SK-N-SH treated with all-trans-retinoic acid at 6 μM for 48 hours (cell line): Measurements from ENCODE around the gene PI16.

Source experiments
- ATAC-seq: fragments of 200-7000 bp; cut with Tn5 transposase; 3 replicates; pipeline ENCODE4 v1.9.1; 2020; ENCODE audit warnings: mild to moderate bottlenecking, moderate library complexity
- ARNTL ChIP-seq: fragments of 450-650 bp; formaldehyde crosslinking; IDR thresholded peaks from 2 replicates; pipeline ENCODE4 v1.5.0; 2020; ENCODE audit warnings: low read depth, mild to moderate bottlenecking, moderate library complexity, borderline replicate concordance
- CSDC2 ChIP-seq: fragments of 250-450 bp; sonication (Bioruptor Pico); IDR thresholded peaks from 2 replicates; pipeline ENCODE4 v1.5.0; 2020; ENCODE audit warnings: mild to moderate bottlenecking, moderate library complexity
- ESRRG ChIP-seq: fragments of 250-450 bp; sonication (Bioruptor Pico); IDR thresholded peaks from 2 replicates; pipeline ENCODE4 v1.6.1; 2021; ENCODE audit warnings: mild to moderate bottlenecking
- ISL1 ChIP-seq: fragments of 250-450 bp; sonication (Bioruptor Pico); IDR thresholded peaks from 2 replicates; pipeline ENCODE4 v2.1.2; 2022; ENCODE audit warnings: mild to moderate bottlenecking, moderate library complexity
- OSR1 ChIP-seq: fragments of 250-450 bp; sonication (Bioruptor Pico); IDR thresholded peaks from 2 replicates; pipeline ENCODE4 v1.8.0; 2022; ENCODE audit warnings: moderate library complexity, mild to moderate bottlenecking, inconsistent platforms
- PPARA ChIP-seq: fragments of 250-450 bp; sonication (Bioruptor Pico); IDR thresholded peaks from 2 replicates; pipeline ENCODE4 v1.5.0; 2020; ENCODE audit warnings: mild to moderate bottlenecking, borderline replicate concordance
- RARB ChIP-seq: fragments of 250-450 bp; sonication (Bioruptor Pico); IDR thresholded peaks from 2 replicates; pipeline ENCODE4 v1.8.0; 2021; ENCODE audit warnings: mild to moderate bottlenecking, moderate library complexity
- SNAI2 ChIP-seq: fragments of 250-450 bp; sonication (Bioruptor Pico); IDR thresholded peaks from 2 replicates; pipeline ENCODE4 v1.5.0; 2020; ENCODE audit warnings: mild to moderate bottlenecking, moderate library complexity
- TCF4 ChIP-seq: fragments of 250-450 bp; sonication (Bioruptor Pico); IDR thresholded peaks from 2 replicates; pipeline ENCODE4 v1.8.0; 2021; ENCODE audit warnings: mild to moderate bottlenecking, moderate library complexity, borderline replicate concordance
- ZC3H10 ChIP-seq: fragments of 250-450 bp; sonication (Bioruptor Pico); IDR thresholded peaks from 2 replicates; pipeline ENCODE4 v1.5.1; 2021; ENCODE audit warnings: mild to moderate bottlenecking, moderate library complexity
- ZFP3 ChIP-seq: fragments of 250-450 bp; sonication (Bioruptor Pico); IDR thresholded peaks from 2 replicates; pipeline ENCODE4 v1.5.0; 2020; ENCODE audit warnings: mild to moderate bottlenecking, moderate library complexity
- ZFP30 ChIP-seq: fragments of 450-650 bp; formaldehyde crosslinking; IDR thresholded peaks from 2 replicates; pipeline ENCODE4 v1.5.0; 2022; ENCODE audit warnings: mild to moderate bottlenecking, moderate library complexity
- ZNF565 ChIP-seq: fragments of 450-650 bp; formaldehyde crosslinking; conservative IDR thresholded peaks from 2 replicates; pipeline ENCODE4 v1.5.0; 2020; ENCODE audit warnings: low read depth, mild to moderate bottlenecking, moderate library complexity
- ZNF8 ChIP-seq: fragments of 450-650 bp; formaldehyde crosslinking; IDR thresholded peaks from 2 replicates; pipeline ENCODE4 v1.5.0; 2020; ENCODE audit warnings: mild to moderate bottlenecking, moderate library complexity
- TF ChIP-seq, protein P1 (sequence below): fragments of 250-450 bp; sonication (Bioruptor Pico); IDR thresholded peaks from 2 replicates; pipeline ENCODE4 v1.5.0; 2020; ENCODE audit warnings: mild to moderate bottlenecking, moderate library complexity
- TF ChIP-seq, protein P2 (sequence below): fragments of 250-450 bp; sonication (Bioruptor Pico); IDR thresholded peaks from 2 replicates; pipeline ENCODE4 v1.8.0; 2020; ENCODE audit warnings: mild to moderate bottlenecking, moderate library complexity, borderline replicate concordance
- TF ChIP-seq, protein P3 (sequence below): fragments of 250-450 bp; sonication (Bioruptor Pico); IDR thresholded peaks from 2 replicates; pipeline ENCODE4 v1.8.0; 2021; ENCODE audit warnings: low read depth, mild to moderate bottlenecking, moderate library complexity, borderline replicate concordance
- TF ChIP-seq, protein P4 (sequence below): fragments of 250-450 bp; sonication (Bioruptor Pico); IDR thresholded peaks from 2 replicates; pipeline ENCODE4 v1.5.1; 2021; ENCODE audit warnings: mild to moderate bottlenecking, moderate library complexity

The PI16 gene

DNA sequence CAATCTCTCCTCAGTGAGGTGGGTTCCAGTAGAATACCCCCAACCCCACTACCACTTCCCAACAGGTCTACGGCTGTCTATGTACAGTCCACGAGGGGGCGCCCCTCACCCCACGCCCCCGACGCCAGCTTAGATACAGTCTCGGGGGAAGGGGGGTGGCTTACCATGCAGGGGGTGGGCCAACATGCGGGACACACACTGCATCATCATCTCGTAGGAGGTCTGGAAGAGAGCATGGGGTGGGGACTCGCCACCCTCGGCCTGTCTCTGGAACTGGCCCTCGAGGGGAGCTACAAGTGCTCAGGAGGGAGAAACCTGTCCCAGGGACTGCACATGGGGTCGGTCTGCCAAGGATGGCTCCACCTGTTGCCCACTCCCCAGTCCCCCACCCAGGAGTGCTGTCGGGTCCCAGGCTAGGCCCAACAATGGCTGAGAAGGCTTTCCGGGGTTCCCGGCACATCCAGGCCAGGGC, 23.0 kb downstream of the PI16 start:
- peak; percentile 30; the same call in 1 of the 3 replicates for ATAC-seq

DNA sequence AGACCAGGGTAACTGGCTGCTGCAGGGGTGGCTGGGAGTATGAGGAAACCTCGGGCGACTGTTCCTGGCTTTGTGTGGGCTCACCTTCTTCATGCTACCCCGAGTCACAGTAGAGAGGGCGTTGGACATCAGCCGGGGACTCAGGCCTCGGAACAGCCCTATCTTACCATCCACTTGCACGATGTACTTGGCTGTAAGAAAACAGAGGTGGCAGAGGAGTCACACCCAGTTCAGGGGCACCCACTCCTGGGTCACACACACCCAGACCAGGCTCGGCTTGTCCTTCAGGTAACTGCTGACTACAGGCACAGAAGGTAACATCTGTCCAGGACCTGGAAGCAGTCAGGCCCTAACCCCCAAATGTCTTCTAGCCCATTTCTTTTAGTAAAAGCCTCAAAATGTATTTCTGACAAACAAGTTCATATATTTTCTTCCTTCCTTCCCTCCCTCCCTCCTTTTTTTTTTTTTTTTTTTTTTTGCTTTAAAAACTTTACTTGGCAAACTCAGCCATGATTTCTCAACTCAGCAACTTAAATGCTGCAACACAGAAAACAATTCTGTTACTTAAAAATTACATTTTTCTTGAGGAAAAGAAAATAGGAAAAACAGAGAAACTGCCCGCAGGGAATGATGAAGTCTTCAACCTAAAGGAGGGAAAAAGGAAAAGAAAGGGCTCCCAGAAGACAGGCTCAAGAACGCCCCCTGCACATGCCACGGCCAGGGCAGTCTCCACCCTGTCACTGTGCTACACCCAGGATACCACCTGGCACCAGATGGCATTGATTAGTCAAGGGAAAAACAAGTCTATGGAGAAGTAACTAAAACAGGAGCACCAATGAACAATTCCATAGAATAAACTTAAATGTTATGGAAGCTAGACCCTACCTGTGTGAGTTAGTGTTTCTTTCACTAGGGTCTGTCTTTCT, 24.1 kb downstream of the PI16 start:
- TF ChIP-seq ESRRG (CRISPR knock-in tag) = no peak
- no peak for TF ChIP-seq ZFP30 (CRISPR knock-in tag)
- no peak for TF ChIP-seq ISL1 (CRISPR knock-in tag)
- TF ChIP-seq ZC3H10 (CRISPR knock-in tag) = no peak
- TF ChIP-seq OSR1 = no peak
- TF ChIP-seq PPARA = no peak
- TF ChIP-seq, protein P1, sequence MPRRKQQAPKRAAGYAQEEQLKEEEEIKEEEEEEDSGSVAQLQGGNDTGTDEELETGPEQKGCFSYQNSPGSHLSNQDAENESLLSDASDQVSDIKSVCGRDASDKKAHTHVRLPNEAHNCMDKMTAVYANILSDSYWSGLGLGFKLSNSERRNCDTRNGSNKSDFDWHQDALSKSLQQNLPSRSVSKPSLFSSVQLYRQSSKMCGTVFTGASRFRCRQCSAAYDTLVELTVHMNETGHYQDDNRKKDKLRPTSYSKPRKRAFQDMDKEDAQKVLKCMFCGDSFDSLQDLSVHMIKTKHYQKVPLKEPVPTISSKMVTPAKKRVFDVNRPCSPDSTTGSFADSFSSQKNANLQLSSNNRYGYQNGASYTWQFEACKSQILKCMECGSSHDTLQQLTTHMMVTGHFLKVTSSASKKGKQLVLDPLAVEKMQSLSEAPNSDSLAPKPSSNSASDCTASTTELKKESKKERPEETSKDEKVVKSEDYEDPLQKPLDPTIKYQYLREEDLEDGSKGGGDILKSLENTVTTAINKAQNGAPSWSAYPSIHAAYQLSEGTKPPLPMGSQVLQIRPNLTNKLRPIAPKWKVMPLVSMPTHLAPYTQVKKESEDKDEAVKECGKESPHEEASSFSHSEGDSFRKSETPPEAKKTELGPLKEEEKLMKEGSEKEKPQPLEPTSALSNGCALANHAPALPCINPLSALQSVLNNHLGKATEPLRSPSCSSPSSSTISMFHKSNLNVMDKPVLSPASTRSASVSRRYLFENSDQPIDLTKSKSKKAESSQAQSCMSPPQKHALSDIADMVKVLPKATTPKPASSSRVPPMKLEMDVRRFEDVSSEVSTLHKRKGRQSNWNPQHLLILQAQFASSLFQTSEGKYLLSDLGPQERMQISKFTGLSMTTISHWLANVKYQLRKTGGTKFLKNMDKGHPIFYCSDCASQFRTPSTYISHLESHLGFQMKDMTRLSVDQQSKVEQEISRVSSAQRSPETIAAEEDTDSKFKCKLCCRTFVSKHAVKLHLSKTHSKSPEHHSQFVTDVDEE = no peak
- no peak for TF ChIP-seq ZNF8 (CRISPR knock-in tag)
- no peak for TF ChIP-seq ZNF565 (CRISPR knock-in tag)
- ATAC-seq = no peak

More for the DNA sequence above, 23.0 kb downstream of the PI16 start:
- TF ChIP-seq, protein P2, sequence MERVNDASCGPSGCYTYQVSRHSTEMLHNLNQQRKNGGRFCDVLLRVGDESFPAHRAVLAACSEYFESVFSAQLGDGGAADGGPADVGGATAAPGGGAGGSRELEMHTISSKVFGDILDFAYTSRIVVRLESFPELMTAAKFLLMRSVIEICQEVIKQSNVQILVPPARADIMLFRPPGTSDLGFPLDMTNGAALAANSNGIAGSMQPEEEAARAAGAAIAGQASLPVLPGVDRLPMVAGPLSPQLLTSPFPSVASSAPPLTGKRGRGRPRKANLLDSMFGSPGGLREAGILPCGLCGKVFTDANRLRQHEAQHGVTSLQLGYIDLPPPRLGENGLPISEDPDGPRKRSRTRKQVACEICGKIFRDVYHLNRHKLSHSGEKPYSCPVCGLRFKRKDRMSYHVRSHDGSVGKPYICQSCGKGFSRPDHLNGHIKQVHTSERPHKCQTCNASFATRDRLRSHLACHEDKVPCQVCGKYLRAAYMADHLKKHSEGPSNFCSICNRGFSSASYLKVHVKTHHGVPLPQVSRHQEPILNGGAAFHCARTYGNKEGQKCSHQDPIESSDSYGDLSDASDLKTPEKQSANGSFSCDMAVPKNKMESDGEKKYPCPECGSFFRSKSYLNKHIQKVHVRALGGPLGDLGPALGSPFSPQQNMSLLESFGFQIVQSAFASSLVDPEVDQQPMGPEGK = no peak
- TF ChIP-seq ZFP3 (no peak), ZNF8 (CRISPR knock-in tag) (no peak), ARNTL (CRISPR knock-in tag) (no peak), RARB (CRISPR knock-in tag) (no peak), OSR1 (no peak)
- TF ChIP-seq, protein P1 = no peak
- TF ChIP-seq, protein P3, sequence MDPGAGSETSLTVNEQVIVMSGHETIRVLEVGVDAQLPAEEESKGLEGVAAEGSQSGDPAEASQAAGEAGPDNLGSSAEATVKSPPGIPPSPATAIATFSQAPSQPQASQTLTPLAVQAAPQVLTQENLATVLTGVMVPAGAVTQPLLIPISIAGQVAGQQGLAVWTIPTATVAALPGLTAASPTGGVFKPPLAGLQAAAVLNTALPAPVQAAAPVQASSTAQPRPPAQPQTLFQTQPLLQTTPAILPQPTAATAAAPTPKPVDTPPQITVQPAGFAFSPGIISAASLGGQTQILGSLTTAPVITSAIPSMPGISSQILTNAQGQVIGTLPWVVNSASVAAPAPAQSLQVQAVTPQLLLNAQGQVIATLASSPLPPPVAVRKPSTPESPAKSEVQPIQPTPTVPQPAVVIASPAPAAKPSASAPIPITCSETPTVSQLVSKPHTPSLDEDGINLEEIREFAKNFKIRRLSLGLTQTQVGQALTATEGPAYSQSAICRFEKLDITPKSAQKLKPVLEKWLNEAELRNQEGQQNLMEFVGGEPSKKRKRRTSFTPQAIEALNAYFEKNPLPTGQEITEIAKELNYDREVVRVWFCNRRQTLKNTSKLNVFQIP = no peak
- TF ChIP-seq, protein P4, sequence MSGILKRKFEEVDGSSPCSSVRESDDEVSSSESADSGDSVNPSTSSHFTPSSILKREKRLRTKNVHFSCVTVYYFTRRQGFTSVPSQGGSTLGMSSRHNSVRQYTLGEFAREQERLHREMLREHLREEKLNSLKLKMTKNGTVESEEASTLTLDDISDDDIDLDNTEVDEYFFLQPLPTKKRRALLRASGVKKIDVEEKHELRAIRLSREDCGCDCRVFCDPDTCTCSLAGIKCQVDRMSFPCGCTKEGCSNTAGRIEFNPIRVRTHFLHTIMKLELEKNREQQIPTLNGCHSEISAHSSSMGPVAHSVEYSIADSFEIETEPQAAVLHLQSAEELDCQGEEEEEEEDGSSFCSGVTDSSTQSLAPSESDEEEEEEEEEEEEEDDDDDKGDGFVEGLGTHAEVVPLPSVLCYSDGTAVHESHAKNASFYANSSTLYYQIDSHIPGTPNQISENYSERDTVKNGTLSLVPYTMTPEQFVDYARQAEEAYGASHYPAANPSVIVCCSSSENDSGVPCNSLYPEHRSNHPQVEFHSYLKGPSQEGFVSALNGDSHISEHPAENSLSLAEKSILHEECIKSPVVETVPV (CRISPR knock-in tag) = no peak

DNA sequence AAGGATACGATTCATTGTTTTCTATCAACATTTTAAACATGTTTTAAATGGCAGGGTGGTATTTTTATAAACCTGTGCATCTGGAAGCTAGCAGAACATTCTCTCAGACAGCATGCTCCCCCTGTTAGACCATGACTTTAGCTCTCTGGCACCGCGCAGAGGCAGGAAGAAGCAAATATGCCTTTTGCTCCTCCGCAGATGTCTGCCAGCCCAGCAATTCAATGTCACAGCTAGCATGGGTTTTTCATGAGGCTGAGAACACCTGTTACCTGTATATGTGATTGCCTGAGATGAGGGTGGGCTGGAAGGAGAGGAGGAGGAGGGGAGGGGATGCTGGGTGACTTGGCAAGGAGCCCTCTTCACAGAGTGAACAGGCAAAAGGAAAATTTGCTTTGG, 24.8 kb downstream of the PI16 start:
- ATAC-seq = peak; percentile 70
- TF ChIP-seq, protein P4 (CRISPR knock-in tag) = no peak
- TF ChIP-seq ISL1 (CRISPR knock-in tag) = no peak
- no peak for TF ChIP-seq ZFP3
- TF ChIP-seq OSR1 = no peak
- no peak for TF ChIP-seq PPARA
- TF ChIP-seq TCF4 (CRISPR knock-in tag) = no peak
- no peak for TF ChIP-seq ZNF565 (CRISPR knock-in tag)
- no peak for TF ChIP-seq CSDC2 (CRISPR knock-in tag)
- TF ChIP-seq, protein P1 = no peak
- no peak for TF ChIP-seq SNAI2 (CRISPR knock-in tag)
